HG02938 (cell line): ENCODE measurements around the gene RNF121.

Source experiments
- ATAC-seq: cut with Tn5 transposase; IDR thresholded peaks from one replicate; pipeline ENCODE4 v1.9.1; 2021; ENCODE audit warnings: mild to moderate bottlenecking, moderate library complexity; ENCODE audit not compliant: unreplicated experiment

The RNF121 gene

GRCh38 chr11:72030472-72031045, 101.7 kb downstream of the RNF121 start:
- ATAC-seq = no peak

GRCh38 chr11:72036687-72037086, 107.8 kb downstream of the RNF121 start:
- ATAC-seq = no peak

- no peak for ATAC-seq
Measured at GRCh38 chr11:72037554-72038311, 108.9 kb downstream of the RNF121 start.

GRCh38 chr11:72038491-72038890, 109.6 kb downstream of the RNF121 start:
- ATAC-seq = no peak

GRCh38 chr11:72039031-72039855, 110.4 kb downstream of the RNF121 start:
- no peak for ATAC-seq

- no peak for ATAC-seq
Measured at GRCh38 chr11:72039856-72040401, 111.1 kb downstream of the RNF121 start.

- no peak for ATAC-seq
Measured at GRCh38 chr11:72040491-72041363, 111.9 kb downstream of the RNF121 start.

- ATAC-seq = no peak
Measured at GRCh38 chr11:72041364-72042063, 112.7 kb downstream of the RNF121 start.

GRCh38 chr11:72042064-72042745, 113.4 kb downstream of the RNF121 start:
- no peak for ATAC-seq

GRCh38 chr11:72045849-72046248, 117.0 kb downstream of the RNF121 start:
- ATAC-seq = no peak
